Uterus (tissue), 4 donors: ENCODE measurements around the gene MR1. TPM values are rescaled to one million over a fixed set of nuclear protein-coding genes. Genes with fewer than 3 reads are reported as not detected.
"Not testable (repeated sequence)": the region's sequence is repeated elsewhere in the genome, so short reads cannot be mapped to it uniquely, and the experiment has no call there.

ENCODE experiments used
- DNase-seq, 2 donors: peaks; one replicate each; pipeline ENCODE4 v3.0.0-alpha.2; 2019 to 2020
- H3K27ac ChIP-seq, 2 donors: fragments of 200-600 bp; sonication (generic); 1 replicate in 1 of 2; 2 replicates in 1 of 2; pipeline ENCODE4 v1.5.1; 2016 to 2018
- H3K27me3 ChIP-seq, 2 donors: fragments of 200-600 bp; sonication (generic); one replicate each; pipeline ENCODE4 v1.5.1; 2018 to 2019; ENCODE audit warnings: control low read depth in 1 of 2
- H3K36me3 ChIP-seq, 2 donors: fragments of 200-600 bp; sonication (generic); one replicate each; pipeline ENCODE4 v1.5.1; 2019; ENCODE audit warnings: control low read depth in 1 of 2
- H3K4me1 ChIP-seq, 2 donors: fragments of 200-600 bp; sonication (generic); one replicate each; pipeline ENCODE4 v1.5.1; 2018 to 2019; ENCODE audit warnings: control low read depth in 1 of 2
- H3K4me3 ChIP-seq, 2 donors: fragments of 200-600 bp; sonication (generic); 1 replicate in 1 of 2; 2 replicates in 1 of 2; pipeline ENCODE4 v1.5.1; 2018 to 2019; ENCODE audit warnings: mild to moderate bottlenecking in 1 of 2
- H3K9me3 ChIP-seq, 2 donors: fragments of 200-600 bp; sonication (generic); one replicate each; pipeline ENCODE4 v1.5.1; 2019; ENCODE audit warnings: control low read depth in 1 of 2
- CTCF ChIP-seq, 4 experiments: fragments of 200-600 bp in 2 of 4; fragments of 450-650 bp in 2 of 4; sonication (generic) in 2 of 4; IDR thresholded peaks; one replicate each; pipeline ENCODE4 v1.5.1; 2016 to 2019; ENCODE audit warnings: antibody characterized with exemption in 4 of 4, mild to moderate bottlenecking in 2 of 4, moderate library complexity in 1 of 4
- POLR2A ChIP-seq, 2 donors: fragments of 450-650 bp; IDR thresholded peaks; one replicate each; pipeline ENCODE4 v1.6.1; 2016; ENCODE audit warnings: antibody characterized with exemption in 2 of 2, mild to moderate bottlenecking in 1 of 2, moderate library complexity in 1 of 2
- intact Hi-C: fragments of 100-400 bp; cut with DNase I; formaldehyde crosslinking; loops from one replicate; pipeline ENCODE4 v1.15.1; 2023; ENCODE audit warnings: low total_unique reads
- total RNA-seq, 4 donors: library from RNA; depleted of rRNA in 3 of 4; stranded (reverse); fragments of >200 nt in 3 of 4; gene quantifications; one replicate each; pipeline versions ENCODE4 v1.1.0 to v1.2.4, GENCODE V29; 2014 to 2023
- donor health status: DM: yes; HTN: yes; CAD: no.

The MR1 gene
- total RNA-seq, 4 donors from 2014 or later = 13.8 to 29.7 (median 16.2) TPM

- no peak for TF ChIP-seq POLR2A (IDR thresholded peaks at IDR 0.05)
- no peak for TF ChIP-seq CTCF (IDR thresholded peaks at IDR 0.05)
- no peak for DNase-seq
- Histone ChIP-seq H3K36me3 (no peaks in the 10 kb centered on the region), H3K9me3 (no peaks in the 10 kb centered on the region), H3K4me3 (no peak overlapping the region), H3K27me3 (no peaks in the 10 kb centered on the region), H3K27ac (no peak overlapping the region), H3K4me1 (peaks cover under 1 to 3% of the 10 kb centered on the region in 2 donors)
- intact Hi-C loops = no loop called here
Observed at GRCh38 chr1:181028196-181028595, 5.6 kb upstream of the MR1 start.

- H3K27ac ChIP-seq = no peak overlapping the region
- no peak for TF ChIP-seq CTCF (IDR thresholded peaks at IDR 0.05)
- no peak for TF ChIP-seq POLR2A (IDR thresholded peaks at IDR 0.05)
- no peak for DNase-seq
- no peaks in the 10 kb centered on the region for H3K36me3 ChIP-seq
- H3K4me1 ChIP-seq = peaks cover 3 to 4% of the 10 kb centered on the region in 2 donors
- intact Hi-C loops = no loop called here
- no peaks in the 10 kb centered on the region for H3K27me3 ChIP-seq
- H3K4me3 ChIP-seq = no peak overlapping the region
- H3K9me3 ChIP-seq = no peaks in the 10 kb centered on the region
Observed at GRCh38 chr1:181028615-181029014, 5.2 kb upstream of the MR1 start.

- no peak overlapping the region for H3K4me3 ChIP-seq
- H3K4me1 ChIP-seq = peaks cover 4 to 10% of the 10 kb centered on the region in 2 donors
- TF ChIP-seq POLR2A (IDR thresholded peaks at IDR 0.05) (no peak), CTCF (IDR thresholded peaks at IDR 0.05) (no peak)
- intact Hi-C loops = no loop called here
- H3K27me3 ChIP-seq = no peaks in the 10 kb centered on the region
- H3K9me3 ChIP-seq = no peaks in the 10 kb centered on the region
- no peak for DNase-seq
- H3K36me3 ChIP-seq = no peaks in the 10 kb centered on the region
- H3K27ac ChIP-seq = peak overlapping the region; percentile 82 to 98
Observed at GRCh38 chr1:181032535-181032934, 1.2 kb upstream of the MR1 start.

GRCh38 chr1:181033128-181033798, 520 bp upstream of the MR1 start:
- peak in 1 of 2 donors; percentile 40 for DNase-seq
- peaks cover 4 to 10% of the 10 kb centered on the region in 2 donors for H3K4me1 ChIP-seq
- H3K9me3 ChIP-seq = no peaks in the 10 kb centered on the region
- no peaks in the 10 kb centered on the region for H3K36me3 ChIP-seq
- peak overlapping the region; percentile 27 to 41 for H3K4me3 ChIP-seq
- TF ChIP-seq CTCF (IDR thresholded peaks at IDR 0.05) (no peak), POLR2A (IDR thresholded peaks at IDR 0.05) (no peak)
- peak overlapping the region; percentile 82 to 98 for H3K27ac ChIP-seq
- no peaks in the 10 kb centered on the region for H3K27me3 ChIP-seq
- intact Hi-C loops = no loop called here

- H3K9me3 ChIP-seq, H3K36me3 ChIP-seq, H3K27ac ChIP-seq, H3K4me3 ChIP-seq, intact Hi-C loops, DNase-seq, H3K27me3 ChIP-seq: not testable (repeated sequence)
- H3K4me1 ChIP-seq = peaks cover 4 to 10% of the 10 kb centered on the region in 2 donors
Observed at GRCh38 chr1:181035210-181035609, 1.4 kb downstream of the MR1 start.
